ENCODE results near the gene PARVG. TPM values are rescaled to one million over a fixed set of nuclear protein-coding genes. Genes with fewer than 3 reads are reported as not detected.

The PARVG gene
- polyA plus RNA-seq, 2 of the 4 experiments (the other 2 are of a cell fraction) = not detected

GRCh38 chr22:44192098-44192815, 11.5 kb downstream of the PARVG start (continued):
- no peak for TF ChIP-seq ZC3H11A (IDR thresholded peaks at IDR 0.05)
- TF ChIP-seq EHF (CRISPR knock-in tag; IDR thresholded peaks at IDR 0.05) = no peak
- no peak for TF ChIP-seq KDM5A (IDR thresholded peaks at IDR 0.05)

- POLR2A ChIA-PET = no interaction called here
- Histone ChIP-seq H3K4me3 (no peak overlapping the region), H3K9me3 (no peaks in the 10 kb centered on the region), H3K4me1 (peaks cover 9% of the 10 kb centered on the region; the same call in 2 of the 3 replicates), H3K27ac (peak overlapping the region in 1 of 2 experiments; percentile 53; a peak in 2 of 6 replicates), H3K4me2 (peak overlapping the region; percentile 16; the same call in 1 of the 3 replicates)
- FAIRE-seq (no peak), ATAC-seq (peak; percentile 11 to 23; a peak in 3 of 6 replicates), DNase-seq (ENCODE audit: low read depth in 1 of 2, low spot score in 1 of 2) (no peak)
- WGBS (ENCODE audit: missing lambda C conversion rate) = 32% methylated on average over 8 of the region's 11 CpGs
- CTCF ChIA-PET = interaction anchor here (1.5 kb wide), 1 partner anchor 10 kb away, joined by 4 read pairs; no protein-coding TSS in a partner anchor
- TF ChIP-seq ZFP36 (IDR thresholded peaks at IDR 0.05; ENCODE audit: borderline replicate concordance, partially characterized antibody) = no peak
- no peak for TF ChIP-seq EP300 (IDR thresholded peaks at IDR 0.05)
- TF ChIP-seq ESRRA (IDR thresholded peaks at IDR 0.05; ENCODE audit: borderline replicate concordance, low read length) = no peak
- no peak for TF ChIP-seq RAD21 (conservative IDR thresholded peaks at IDR 0.05 in 1 of 2, IDR thresholded peaks at IDR 0.05 in 1 of 2)
- TF ChIP-seq USF2 (IDR thresholded peaks at IDR 0.05) = no peak
- TF ChIP-seq HDAC2 (IDR thresholded peaks at IDR 0.05) = no peak
- TF ChIP-seq ZC3H11A (IDR thresholded peaks at IDR 0.05) = no peak
- TF ChIP-seq ELK1 (IDR thresholded peaks at IDR 0.05; ENCODE audit: low read depth, low read length) = no peak
- TF ChIP-seq ATOH8 (CRISPR knock-in tag; IDR thresholded peaks at IDR 0.05; ENCODE audit: low read depth) = no peak
- no peak for TF ChIP-seq CHD4 (IDR thresholded peaks at IDR 0.05; ENCODE audit: borderline replicate concordance)
- no peak for TF ChIP-seq MAX (IDR thresholded peaks at IDR 0.05)
- no peak for TF ChIP-seq MYC (IDR thresholded peaks at IDR 0.05; ENCODE audit: borderline replicate concordance, low read length)
- no peak for TF ChIP-seq FOSB (CRISPR knock-in tag; IDR thresholded peaks at IDR 0.05)
- no peak for TF ChIP-seq NR3C1 (IDR thresholded peaks at IDR 0.05)
- no peak for TF ChIP-seq HOXB5 (CRISPR knock-in tag; IDR thresholded peaks at IDR 0.05)
- TF ChIP-seq TFCP2L1 (CRISPR knock-in tag; IDR thresholded peaks at IDR 0.05) = no peak
- no peak for TF ChIP-seq MAZ (IDR thresholded peaks at IDR 0.05; ENCODE audit: borderline replicate concordance, low read depth, low read length)
- no peak for TF ChIP-seq BHLHE40 (IDR thresholded peaks at IDR 0.05; ENCODE audit: low read depth, low read length)
- no peak for TF ChIP-seq GATA3 (IDR thresholded peaks at IDR 0.05; ENCODE audit: borderline replicate concordance)
- no peak for TF ChIP-seq KDM1A (IDR thresholded peaks at IDR 0.05; ENCODE audit: low read depth)
Observed at GRCh38 chr22:44192816-44193534, 12.2 kb downstream of the PARVG start.

Measured in A549 (cell line).